Uterus (tissue), 2 donors: ENCODE measurements around the gene ZNF462.

Experiments used
- POLR2A ChIP-seq, 2 donors: fragments of 450-650 bp; IDR thresholded peaks; one replicate each; pipeline ENCODE4 v1.6.1; 2016; ENCODE audit warnings: antibody characterized with exemption in 2 of 2, mild to moderate bottlenecking in 1 of 2, moderate library complexity in 1 of 2
- TF ChIP-seq, protein P1 (sequence below), 4 experiments: fragments of 200-600 bp in 2 of 4; fragments of 450-650 bp in 2 of 4; sonication (generic) in 2 of 4; IDR thresholded peaks; one replicate each; pipeline ENCODE4 v1.5.1; 2016 to 2019; ENCODE audit warnings: antibody characterized with exemption in 4 of 4, mild to moderate bottlenecking in 2 of 4, moderate library complexity in 1 of 4

GRCh38 chr9:106828070-106828469 is 34.9 kb upstream of the ZNF462 start:
- TF ChIP-seq, protein P1, sequence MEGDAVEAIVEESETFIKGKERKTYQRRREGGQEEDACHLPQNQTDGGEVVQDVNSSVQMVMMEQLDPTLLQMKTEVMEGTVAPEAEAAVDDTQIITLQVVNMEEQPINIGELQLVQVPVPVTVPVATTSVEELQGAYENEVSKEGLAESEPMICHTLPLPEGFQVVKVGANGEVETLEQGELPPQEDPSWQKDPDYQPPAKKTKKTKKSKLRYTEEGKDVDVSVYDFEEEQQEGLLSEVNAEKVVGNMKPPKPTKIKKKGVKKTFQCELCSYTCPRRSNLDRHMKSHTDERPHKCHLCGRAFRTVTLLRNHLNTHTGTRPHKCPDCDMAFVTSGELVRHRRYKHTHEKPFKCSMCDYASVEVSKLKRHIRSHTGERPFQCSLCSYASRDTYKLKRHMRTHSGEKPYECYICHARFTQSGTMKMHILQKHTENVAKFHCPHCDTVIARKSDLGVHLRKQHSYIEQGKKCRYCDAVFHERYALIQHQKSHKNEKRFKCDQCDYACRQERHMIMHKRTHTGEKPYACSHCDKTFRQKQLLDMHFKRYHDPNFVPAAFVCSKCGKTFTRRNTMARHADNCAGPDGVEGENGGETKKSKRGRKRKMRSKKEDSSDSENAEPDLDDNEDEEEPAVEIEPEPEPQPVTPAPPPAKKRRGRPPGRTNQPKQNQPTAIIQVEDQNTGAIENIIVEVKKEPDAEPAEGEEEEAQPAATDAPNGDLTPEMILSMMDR (IDR thresholded peaks at IDR 0.05) = no peak
- TF ChIP-seq POLR2A (IDR thresholded peaks at IDR 0.05) = no peak
